OCI-LY1 (cell line): ENCODE data around the gene PNPLA5.

Experiments
- H2AFZ ChIP-seq: fragments of 200-600 bp; sonication (generic), shearing (Covaris generic); 2 replicates; pipeline ENCODE4 v1.6.0; 2014; ENCODE audit warnings: antibody characterized with exemption, mild to moderate bottlenecking, low read length
- H3F3A ChIP-seq: fragments of 200-600 bp; sonication (generic), shearing (Covaris generic); 2 replicates; pipeline ENCODE4 v1.6.0; 2014; ENCODE audit warnings: mild to moderate bottlenecking, antibody characterized with exemption, low read length, moderate library complexity; ENCODE audit not compliant: insufficient read depth
- H3K27ac ChIP-seq: fragments of 200-600 bp; sonication (generic); 2 replicates; pipeline ENCODE4 v1.5.1; 2014; ENCODE audit warnings: low read length, mixed run types, mild to moderate bottlenecking, low read depth; ENCODE audit not compliant: poor library complexity, severe bottlenecking
- H3K27me3 ChIP-seq: fragments of 200-600 bp; sonication (generic); 2 replicates; pipeline ENCODE4 v1.6.0; 2014; ENCODE audit warnings: antibody characterized with exemption, mild to moderate bottlenecking, low read length, moderate library complexity; ENCODE audit not compliant: insufficient read depth
- H3K36me3 ChIP-seq: fragments of 200-600 bp; sonication (generic); 2 replicates; pipeline ENCODE4 v1.6.1; 2014; ENCODE audit warnings: mild to moderate bottlenecking, antibody characterized with exemption, low read length, moderate library complexity, mixed read lengths; ENCODE audit not compliant: insufficient read depth
- H3K4me1 ChIP-seq: fragments of 200-600 bp; sonication (generic); 2 replicates; pipeline ENCODE4 v1.5.1; 2014; ENCODE audit warnings: mild to moderate bottlenecking, low read length, moderate library complexity; ENCODE audit not compliant: insufficient read depth, severe bottlenecking
- H3K4me2 ChIP-seq: fragments of 200-600 bp; sonication (generic), shearing (Covaris generic); 2 replicates; pipeline ENCODE4 v1.6.1; 2014; ENCODE audit warnings: low read length
- H3K4me3 ChIP-seq: fragments of 200-600 bp; sonication (generic); 2 replicates; pipeline ENCODE4 v1.5.1; 2014; ENCODE audit warnings: low read length, low read depth, mild to moderate bottlenecking, mixed read lengths; ENCODE audit not compliant: poor library complexity, severe bottlenecking
- H3K79me2 ChIP-seq: fragments of 200-600 bp; shearing (Covaris generic); 2 replicates; pipeline ENCODE4 v1.6.1; 2016; ENCODE audit warnings: mixed run types, low read length, mixed read lengths; ENCODE audit not compliant: insufficient read depth
- H3K9ac ChIP-seq: fragments of 200-600 bp; sonication (generic), shearing (Covaris generic); 2 replicates; pipeline ENCODE4 v1.6.1; 2014; ENCODE audit warnings: mild to moderate bottlenecking, low read length, mixed read lengths
- H3K9me2 ChIP-seq: fragments of 200-600 bp; sonication (generic), shearing (Covaris generic); 2 replicates; pipeline ENCODE4 v1.6.1; 2014; ENCODE audit warnings: low read depth, mild to moderate bottlenecking, low read length, mixed read lengths
- H3K9me3 ChIP-seq: fragments of 200-600 bp; shearing (Covaris generic); 2 replicates; pipeline ENCODE4 v1.6.1; 2014; ENCODE audit warnings: low read length, mixed read lengths
- H4K20me1 ChIP-seq: fragments of 200-600 bp; sonication (generic), shearing (Covaris generic); 2 replicates; pipeline ENCODE4 v1.6.0; 2016; ENCODE audit warnings: mild to moderate bottlenecking, low read length; ENCODE audit not compliant: insufficient read depth
- CTCF ChIP-seq: fragments of 200-600 bp; sonication (generic), shearing (Covaris generic); IDR thresholded peaks from 2 replicates; pipeline ENCODE4 v1.5.1; 2017; ENCODE audit warnings: mild to moderate bottlenecking, antibody characterized with exemption, low read length, moderate library complexity, mixed read lengths
- EZH2 ChIP-seq: fragments of 200-600 bp; sonication (generic), shearing (Covaris generic); IDR thresholded peaks from 2 replicates; pipeline ENCODE4 v1.8.0; 2017; ENCODE audit warnings: borderline replicate concordance, mixed run types, mild to moderate bottlenecking, antibody characterized with exemption, low read length, moderate library complexity, mixed read lengths

PNPLA5 gene

GRCh38 chr22:43857367-43857766, 34.4 kb downstream of the PNPLA5 start:
- Histone ChIP-seq H3K79me2 (no peaks in the 10 kb centered on the region), H4K20me1 (no peaks in the 10 kb centered on the region), H3K9ac (no peak overlapping the region), H2AFZ (no peak overlapping the region), H3K9me3 (no peaks in the 10 kb centered on the region), H3K27me3 (no peaks in the 10 kb centered on the region; the same call in 1 of the 2 replicates), H3K4me3 (no peak overlapping the region), H3K36me3 (no peaks in the 10 kb centered on the region), H3K4me1 (no peaks in the 10 kb centered on the region), H3K27ac (no peak overlapping the region), H3F3A (no peaks in the 10 kb centered on the region), H3K4me2 (no peak overlapping the region), H3K9me2 (no peaks in the 10 kb centered on the region)
- TF ChIP-seq EZH2 (no peak), CTCF (no peak)

GRCh38 chr22:43855431-43855830, 36.4 kb downstream of the PNPLA5 start:
- no peaks in the 10 kb centered on the region for H3K4me1 ChIP-seq
- no peak overlapping the region for H3K27ac ChIP-seq
- no peak overlapping the region for H2AFZ ChIP-seq
- no peaks in the 10 kb centered on the region; the same call in 1 of the 2 replicates for H3K27me3 ChIP-seq
- no peaks in the 10 kb centered on the region for H3K9me3 ChIP-seq
- no peak overlapping the region for H3K9ac ChIP-seq
- H3K4me2 ChIP-seq: no peak overlapping the region
- H4K20me1 ChIP-seq: no peaks in the 10 kb centered on the region
- H3K9me2 ChIP-seq: no peaks in the 10 kb centered on the region
- H3F3A ChIP-seq: no peaks in the 10 kb centered on the region
- no peak overlapping the region for H3K4me3 ChIP-seq
- no peaks in the 10 kb centered on the region for H3K79me2 ChIP-seq
- TF ChIP-seq EZH2 (no peak), CTCF (no peak)
- H3K36me3 ChIP-seq: no peaks in the 10 kb centered on the region

DNA sequence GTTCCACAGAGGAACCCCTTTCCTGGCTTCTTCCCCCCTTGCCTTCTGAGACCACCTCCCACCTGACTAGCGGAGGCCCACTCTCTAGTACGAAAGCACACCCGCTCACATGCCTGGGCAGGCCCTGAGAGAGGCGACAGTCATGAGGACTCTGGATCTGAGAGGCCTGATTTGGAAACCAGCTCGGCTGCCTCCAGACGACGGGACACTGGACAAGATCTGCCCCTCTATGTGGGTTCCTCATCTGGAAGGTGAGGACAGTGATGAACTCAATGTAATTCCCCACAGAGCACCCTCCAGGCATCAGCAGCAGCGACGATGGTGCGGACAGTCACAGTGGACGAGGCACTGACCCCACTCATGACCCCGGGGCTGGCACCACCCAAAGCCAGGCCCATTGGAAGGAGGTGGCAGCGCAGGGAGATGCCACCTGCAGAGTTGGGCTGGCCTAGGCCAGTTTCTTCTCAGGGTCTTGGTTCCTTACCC, 37.0 kb downstream of the PNPLA5 start:
- Histone ChIP-seq H2AFZ (no peak overlapping the region), H3K79me2 (no peaks in the 10 kb centered on the region), H3K36me3 (no peaks in the 10 kb centered on the region), H4K20me1 (no peaks in the 10 kb centered on the region), H3K4me1 (no peaks in the 10 kb centered on the region), H3K4me3 (no peak overlapping the region), H3F3A (no peaks in the 10 kb centered on the region), H3K9me3 (no peaks in the 10 kb centered on the region), H3K27ac (no peak overlapping the region), H3K4me2 (no peak overlapping the region), H3K9ac (no peak overlapping the region), H3K27me3 (no peaks in the 10 kb centered on the region; the same call in 1 of the 2 replicates), H3K9me2 (no peaks in the 10 kb centered on the region)
- no peak for TF ChIP-seq EZH2
- TF ChIP-seq CTCF: no peak
